ENCODE measurements around the gene KCNH2.

DNA sequence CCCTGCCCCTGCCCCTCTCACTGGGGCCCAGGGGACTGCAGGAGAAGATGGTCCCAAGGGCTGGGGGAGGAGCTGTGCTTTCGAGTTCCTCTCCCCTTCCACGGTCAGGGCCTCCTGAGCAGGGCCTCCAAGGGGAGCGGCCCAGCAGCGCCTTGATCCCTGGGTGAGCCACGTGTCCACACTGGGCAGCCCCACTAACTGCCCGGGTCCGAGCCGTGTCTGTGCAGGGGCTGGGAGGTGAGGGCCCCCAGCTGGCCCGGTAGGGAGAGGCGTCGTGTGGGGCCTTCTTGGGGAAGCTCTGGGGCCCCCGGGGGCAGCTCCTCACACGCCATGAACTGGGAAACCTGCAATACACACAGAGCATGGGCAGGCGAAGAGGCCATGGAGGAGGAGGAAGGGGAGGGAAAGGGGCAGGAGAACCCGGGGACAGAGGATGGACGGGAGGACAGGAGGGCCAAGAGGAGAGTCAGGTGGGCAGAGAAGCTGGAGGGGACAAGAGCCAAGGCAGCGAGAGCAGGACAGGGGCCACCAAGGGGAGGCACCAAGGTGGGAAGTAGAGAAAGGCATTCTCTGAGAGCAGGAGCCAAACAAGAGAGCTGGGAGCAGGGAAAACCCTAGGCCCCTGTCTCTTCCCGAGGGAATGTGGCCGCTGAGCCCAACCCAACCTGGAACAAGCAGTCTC lies 32.8 kb downstream of the KCNH2 start:
- TF ChIP-seq PAWR (CRISPR knock-in tag; IDR thresholded peaks at IDR 0.05; ENCODE audit: borderline replicate concordance) (no peak), JARID2 (CRISPR knock-in tag; IDR thresholded peaks at IDR 0.05; ENCODE audit: insufficient replicate concordance) (no peak), TBL1XR1 (IDR thresholded peaks at IDR 0.05; ENCODE audit: borderline replicate concordance, low read length, partially characterized antibody) (no peak), ZBTB10 (CRISPR knock-in tag; IDR thresholded peaks at IDR 0.05; ENCODE audit: borderline replicate concordance) (no peak), FOSL1 (CRISPR knock-in tag; IDR thresholded peaks at IDR 0.05; ENCODE audit: borderline replicate concordance) (no peak), SP1 (IDR thresholded peaks at IDR 0.05) (no peak), SP1 (CRISPR knock-in tag; IDR thresholded peaks at IDR 0.05) (no peak), POLR2A (IDR thresholded peaks at IDR 0.05; ENCODE audit: insufficient read depth in 1 of 2, low read depth in 2 of 2, low read length in 2 of 2) (no peak), BHLHE40 (IDR thresholded peaks at IDR 0.05; ENCODE audit: low read length) (no peak), EP300 (IDR thresholded peaks at IDR 0.05; ENCODE audit: low read depth in 2 of 2, low read length in 2 of 2) (no peak), EP300 (CRISPR knock-in tag; IDR thresholded peaks at IDR 0.05; ENCODE audit: borderline replicate concordance) (no peak), ZBTB8A (CRISPR knock-in tag; IDR thresholded peaks at IDR 0.05; ENCODE audit: borderline replicate concordance, low read depth) (no peak), ZBTB33 (CRISPR knock-in tag; IDR thresholded peaks at IDR 0.05) (no peak)
- TF ChIP-seq, protein P1, sequence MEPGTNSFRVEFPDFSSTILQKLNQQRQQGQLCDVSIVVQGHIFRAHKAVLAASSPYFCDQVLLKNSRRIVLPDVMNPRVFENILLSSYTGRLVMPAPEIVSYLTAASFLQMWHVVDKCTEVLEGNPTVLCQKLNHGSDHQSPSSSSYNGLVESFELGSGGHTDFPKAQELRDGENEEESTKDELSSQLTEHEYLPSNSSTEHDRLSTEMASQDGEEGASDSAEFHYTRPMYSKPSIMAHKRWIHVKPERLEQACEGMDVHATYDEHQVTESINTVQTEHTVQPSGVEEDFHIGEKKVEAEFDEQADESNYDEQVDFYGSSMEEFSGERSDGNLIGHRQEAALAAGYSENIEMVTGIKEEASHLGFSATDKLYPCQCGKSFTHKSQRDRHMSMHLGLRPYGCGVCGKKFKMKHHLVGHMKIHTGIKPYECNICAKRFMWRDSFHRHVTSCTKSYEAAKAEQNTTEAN (CRISPR knock-in tag; conservative IDR thresholded peaks at IDR 0.05): no peak
- TF ChIP-seq, protein P2, sequence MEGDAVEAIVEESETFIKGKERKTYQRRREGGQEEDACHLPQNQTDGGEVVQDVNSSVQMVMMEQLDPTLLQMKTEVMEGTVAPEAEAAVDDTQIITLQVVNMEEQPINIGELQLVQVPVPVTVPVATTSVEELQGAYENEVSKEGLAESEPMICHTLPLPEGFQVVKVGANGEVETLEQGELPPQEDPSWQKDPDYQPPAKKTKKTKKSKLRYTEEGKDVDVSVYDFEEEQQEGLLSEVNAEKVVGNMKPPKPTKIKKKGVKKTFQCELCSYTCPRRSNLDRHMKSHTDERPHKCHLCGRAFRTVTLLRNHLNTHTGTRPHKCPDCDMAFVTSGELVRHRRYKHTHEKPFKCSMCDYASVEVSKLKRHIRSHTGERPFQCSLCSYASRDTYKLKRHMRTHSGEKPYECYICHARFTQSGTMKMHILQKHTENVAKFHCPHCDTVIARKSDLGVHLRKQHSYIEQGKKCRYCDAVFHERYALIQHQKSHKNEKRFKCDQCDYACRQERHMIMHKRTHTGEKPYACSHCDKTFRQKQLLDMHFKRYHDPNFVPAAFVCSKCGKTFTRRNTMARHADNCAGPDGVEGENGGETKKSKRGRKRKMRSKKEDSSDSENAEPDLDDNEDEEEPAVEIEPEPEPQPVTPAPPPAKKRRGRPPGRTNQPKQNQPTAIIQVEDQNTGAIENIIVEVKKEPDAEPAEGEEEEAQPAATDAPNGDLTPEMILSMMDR (CRISPR knock-in tag; IDR thresholded peaks at IDR 0.05): no peak

Measured in HepG2 (cell line).